Measurements from ENCODE around the gene NRXN3.

The NRXN3 gene

DNA sequence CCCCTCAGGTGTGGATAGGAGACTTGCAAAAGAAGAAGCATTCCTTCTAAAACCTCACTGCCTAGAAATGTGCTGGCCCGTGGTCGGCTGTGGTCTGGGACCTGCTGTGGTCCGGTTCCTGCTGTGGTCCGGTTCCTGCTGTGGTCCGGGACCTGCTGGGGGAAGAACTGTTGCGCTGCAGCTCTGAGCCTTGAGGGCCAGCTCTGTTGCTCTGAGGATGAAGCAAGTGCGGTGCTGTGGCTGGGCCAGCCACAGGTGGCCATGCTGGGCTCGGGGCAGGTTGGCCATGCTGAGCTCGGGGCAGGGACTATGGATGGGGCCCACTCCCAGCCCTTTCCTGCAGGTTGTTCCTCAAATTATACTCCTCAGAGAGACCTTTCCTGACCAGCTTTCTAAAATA, 5.2 kb downstream of the NRXN3 start:
- DNase-seq = no peak

- DNase-seq = no peak
Observed at GRCh38 chr14:78178071-78178470, 7.9 kb downstream of the NRXN3 start.

DNA sequence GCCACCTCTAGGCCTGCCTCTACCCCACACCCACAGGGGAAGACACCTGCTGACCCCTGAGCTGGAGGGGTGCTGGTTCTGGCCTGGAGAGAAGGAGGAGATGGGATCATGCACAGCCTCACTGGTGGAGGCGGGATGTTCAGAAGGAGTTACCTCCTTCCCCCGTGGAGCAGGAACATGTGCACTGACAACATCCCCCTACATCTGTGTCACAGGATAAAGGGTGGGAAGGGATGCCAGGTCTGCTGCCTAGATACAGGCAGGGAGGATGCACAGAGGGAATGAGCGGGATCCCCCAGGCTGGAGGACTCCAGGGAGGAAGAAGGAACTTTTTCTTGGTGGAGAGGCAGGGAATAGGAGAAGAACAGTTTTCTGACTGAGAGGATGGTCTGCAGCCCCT, 8.8 kb downstream of the NRXN3 start:
- DNase-seq = no peak

GRCh38 chr14:78181270-78181669, 11.1 kb downstream of the NRXN3 start:
- no peak for DNase-seq

GRCh38 chr14:78182722-78183121, 12.5 kb downstream of the NRXN3 start:
- no peak for DNase-seq

DNA sequence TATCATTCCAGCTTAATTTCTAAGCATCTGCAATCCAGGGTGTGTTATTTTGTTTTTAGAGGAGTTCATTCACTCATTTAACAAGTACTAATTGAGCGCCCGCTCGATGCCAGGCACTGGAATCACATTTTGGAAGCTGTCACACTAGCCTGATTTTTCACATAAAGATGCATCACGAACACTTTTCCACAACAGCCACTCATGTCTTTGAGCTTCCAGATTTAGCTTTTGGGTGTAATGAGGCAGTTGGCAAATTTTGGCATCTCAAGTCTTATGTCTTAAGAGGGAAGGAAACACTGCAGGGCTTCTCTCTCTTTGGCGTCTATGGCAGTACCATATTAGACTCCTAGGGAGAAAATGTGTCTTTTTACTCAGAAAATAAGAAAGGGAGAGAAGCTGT, 14.0 kb downstream of the NRXN3 start:
- DNase-seq = no peak

DNA sequence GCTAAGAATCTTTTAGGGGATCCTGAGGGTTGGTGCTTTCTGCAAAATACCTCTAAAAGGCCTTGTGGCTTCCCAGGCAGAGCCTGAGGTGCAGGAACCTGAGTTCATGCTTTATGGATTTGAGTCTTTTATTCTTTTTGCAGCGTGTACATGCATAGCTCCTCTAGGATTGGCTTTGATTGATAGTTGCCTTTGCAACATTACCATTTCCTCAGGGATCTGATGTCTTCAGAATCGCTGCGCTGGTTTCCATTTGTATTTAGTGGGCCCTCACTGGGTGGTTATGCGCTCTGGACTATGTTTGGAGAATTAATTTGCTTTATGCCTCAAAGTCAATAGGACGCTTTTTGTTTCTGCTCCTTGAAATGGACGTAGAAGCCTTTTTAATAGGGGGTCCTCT, 16.1 kb downstream of the NRXN3 start:
- DNase-seq = no peak

DNA sequence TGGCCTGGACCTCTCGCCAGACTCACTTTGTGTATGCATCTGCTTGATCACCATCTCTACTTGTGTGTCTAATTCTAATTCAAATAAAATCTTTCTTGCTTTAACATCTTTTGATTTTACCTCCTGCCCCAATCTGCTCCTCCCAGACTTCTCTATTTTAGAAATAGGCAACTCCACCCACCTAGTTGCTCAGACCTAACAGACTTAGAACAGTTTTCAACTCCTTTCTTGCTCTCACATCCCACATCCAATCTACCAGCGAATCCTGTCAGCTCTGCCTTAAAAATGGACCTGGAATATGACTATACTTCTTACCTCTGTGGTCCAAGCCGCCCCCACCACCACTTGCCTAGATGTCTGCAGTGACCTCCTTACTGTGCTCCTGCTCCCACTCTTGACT, 18.7 kb downstream of the NRXN3 start:
- no peak for DNase-seq

- DNase-seq = no peak
Observed at GRCh38 chr14:78195431-78195830, 25.3 kb downstream of the NRXN3 start.

DNA sequence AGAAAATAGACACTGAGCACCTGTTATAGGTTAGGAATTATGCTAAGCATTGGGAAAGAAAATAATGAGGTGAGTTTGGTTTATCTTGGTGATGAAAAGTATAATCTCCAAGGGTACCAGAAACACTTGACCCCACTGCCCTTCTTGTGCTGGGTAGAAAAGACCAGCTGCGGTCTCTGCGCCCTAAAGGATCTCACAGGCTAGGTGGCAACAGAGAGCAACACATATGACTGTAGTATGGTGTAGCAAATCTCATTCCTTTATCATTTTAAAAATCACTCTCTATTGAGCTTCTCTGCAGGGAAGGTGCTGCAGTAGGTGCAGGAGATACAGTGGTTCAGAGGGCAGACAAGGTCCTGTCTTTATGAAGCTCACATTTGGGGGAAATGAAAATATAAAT, 26.1 kb downstream of the NRXN3 start:
- DNase-seq = no peak

DNA sequence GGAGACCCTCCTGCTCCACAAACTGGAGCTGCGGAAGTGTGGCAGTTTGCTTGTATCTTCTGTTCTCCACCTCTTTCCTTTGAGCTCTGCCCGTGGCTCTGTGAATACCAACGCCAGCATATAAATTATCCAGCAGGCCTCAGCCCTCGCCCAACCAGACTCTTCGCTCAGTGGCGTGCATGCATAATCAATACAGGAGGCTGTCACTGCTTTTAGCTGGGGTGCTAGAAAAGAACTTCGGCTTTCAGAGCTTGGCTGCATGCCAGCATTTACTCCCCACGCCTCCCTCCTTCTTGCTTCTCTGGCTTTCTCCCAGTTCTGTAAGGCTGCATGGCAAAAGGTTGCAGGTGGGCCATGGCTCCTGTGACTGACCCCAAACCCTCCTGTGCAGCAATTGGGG, 26.9 kb downstream of the NRXN3 start:
- DNase-seq = no peak

GRCh38 chr14:78202163-78202562, 32.0 kb downstream of the NRXN3 start:
- DNase-seq = no peak

GRCh38 chr14:78202976-78203375, 32.8 kb downstream of the NRXN3 start:
- peak; percentile 92 for DNase-seq

DNA sequence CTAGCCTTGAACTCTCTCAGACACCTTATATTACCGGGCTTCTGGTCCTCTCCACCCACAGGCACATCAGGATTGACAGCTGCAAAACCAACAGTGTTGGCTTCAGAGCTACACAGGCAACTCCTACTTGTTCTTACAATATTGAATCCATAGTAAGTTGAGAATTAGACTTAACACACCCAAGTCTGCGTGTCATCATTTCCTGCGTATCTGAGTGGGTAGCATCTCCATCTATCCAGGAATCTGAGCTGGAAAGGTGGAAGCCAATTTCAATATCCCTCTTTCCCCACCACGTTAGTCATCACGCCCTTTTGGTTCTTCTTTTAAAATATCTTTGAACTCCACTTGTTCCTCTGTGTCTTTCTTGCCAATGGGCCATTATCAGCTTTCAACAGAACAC, 37.2 kb downstream of the NRXN3 start:
- DNase-seq = no peak

GRCh38 chr14:78220273-78220672, 50.1 kb downstream of the NRXN3 start:
- DNase-seq = no peak

DNA sequence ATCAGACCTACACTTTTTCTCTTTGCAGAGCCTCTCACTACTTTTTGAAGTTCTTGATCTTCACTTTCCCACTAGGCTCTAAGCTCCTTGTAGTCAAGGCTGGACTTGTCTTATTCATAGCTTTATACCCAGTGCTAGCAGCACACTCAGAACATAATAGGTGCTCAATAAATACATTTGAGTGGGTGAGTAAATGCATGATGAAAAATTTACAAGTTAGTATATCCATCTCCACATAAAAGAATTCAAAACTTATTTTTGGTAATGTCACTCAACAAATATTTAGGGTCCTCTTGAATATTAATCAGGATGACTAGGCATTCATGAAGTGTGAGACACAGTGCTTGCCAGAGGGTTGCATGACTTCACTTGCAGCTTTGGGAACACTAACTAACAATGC, 52.6 kb downstream of the NRXN3 start:
- DNase-seq = no peak

DNA sequence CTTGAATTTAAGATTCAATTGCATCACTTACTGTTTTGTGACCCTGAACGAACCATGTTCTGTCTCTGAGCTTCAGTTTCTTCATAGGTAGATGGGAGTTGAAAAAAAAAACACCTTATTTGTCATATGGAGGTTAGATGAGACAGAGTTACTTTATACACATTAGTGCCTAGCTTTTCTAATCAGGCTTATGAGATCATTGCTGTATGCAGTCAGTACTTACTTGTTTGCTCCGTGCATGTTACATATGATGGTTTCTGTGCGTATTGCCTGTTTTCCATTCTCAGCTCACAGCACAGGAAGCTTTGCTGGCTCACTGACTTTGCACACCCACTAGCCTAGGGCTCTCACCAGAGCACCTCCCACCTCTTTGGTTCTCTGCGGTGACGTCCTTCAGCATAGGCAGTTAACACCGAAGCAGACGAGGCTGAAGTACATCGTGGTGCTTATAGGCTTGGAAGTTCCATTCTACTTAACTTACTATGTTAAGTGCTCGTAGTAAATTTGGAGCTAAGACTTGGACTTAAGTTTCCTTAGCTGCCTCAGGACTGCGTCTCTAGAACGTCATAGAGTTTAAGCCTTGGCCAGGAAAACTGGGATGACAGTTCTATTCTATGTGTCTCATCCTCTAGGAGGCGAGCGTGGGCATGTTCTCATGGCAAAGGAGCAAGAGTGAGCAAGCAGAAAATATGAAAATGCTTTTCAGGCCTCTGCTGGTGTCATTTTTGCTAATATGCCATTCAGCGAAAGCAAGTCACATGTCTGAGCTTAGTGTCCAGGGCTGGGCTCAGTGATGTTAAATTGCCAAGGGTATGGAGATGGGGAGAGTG, 57.3 kb downstream of the NRXN3 start:
- peak; percentile 32 for DNase-seq

DNA sequence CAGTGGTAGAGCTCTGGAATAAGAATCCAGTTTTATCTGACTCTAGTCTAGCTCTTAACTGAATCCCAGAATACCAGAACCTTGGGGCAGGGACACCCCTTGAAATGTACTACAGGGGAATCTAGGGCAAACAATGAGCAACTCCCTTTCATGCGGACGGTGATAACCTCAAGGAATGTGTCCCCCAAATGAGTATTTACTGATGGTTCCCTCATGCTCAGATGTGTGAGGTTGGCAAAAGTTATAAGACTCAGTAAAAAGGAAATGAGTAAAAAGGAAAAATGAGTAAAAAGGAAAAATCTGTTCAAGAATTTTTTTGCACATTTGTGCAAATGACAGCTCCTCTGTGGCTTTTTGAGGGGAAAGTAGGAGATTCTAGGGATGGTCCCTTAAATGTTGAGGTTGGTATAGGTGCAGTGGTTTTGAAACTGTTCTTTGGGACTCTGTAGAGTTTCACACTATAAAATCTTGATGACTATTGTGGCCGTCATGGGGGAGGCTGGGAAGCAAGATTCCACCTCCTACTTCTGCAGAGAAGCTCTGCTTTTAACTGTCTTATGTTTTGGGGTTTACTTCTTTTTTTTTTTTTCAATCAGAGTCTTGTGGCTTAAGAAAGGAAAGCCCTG, 58.6 kb downstream of the NRXN3 start:
- DNase-seq = no peak

- DNase-seq = peak; percentile 53
Observed at GRCh38 chr14:78232231-78233000, 62.2 kb downstream of the NRXN3 start.

DNA sequence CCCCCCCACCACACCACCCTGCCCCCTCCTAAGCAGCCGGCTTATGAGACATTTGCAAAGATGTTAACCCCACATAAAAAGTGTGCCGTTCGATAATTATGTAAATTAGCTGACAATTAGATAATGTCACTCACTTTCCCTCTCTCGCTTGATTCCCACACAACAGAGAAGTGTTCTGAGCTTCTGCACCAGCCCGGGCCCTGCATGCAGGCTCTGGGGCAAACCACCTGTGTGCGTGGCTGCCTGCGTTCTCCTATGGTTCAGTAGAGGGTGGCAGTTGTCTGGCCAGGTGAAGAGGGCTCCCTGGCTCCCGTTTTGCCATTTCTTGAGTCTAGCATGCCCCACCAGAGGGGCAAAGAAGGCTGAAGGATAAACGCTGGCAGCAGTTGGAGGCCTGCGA, 68.0 kb downstream of the NRXN3 start:
- no peak for DNase-seq

DNA sequence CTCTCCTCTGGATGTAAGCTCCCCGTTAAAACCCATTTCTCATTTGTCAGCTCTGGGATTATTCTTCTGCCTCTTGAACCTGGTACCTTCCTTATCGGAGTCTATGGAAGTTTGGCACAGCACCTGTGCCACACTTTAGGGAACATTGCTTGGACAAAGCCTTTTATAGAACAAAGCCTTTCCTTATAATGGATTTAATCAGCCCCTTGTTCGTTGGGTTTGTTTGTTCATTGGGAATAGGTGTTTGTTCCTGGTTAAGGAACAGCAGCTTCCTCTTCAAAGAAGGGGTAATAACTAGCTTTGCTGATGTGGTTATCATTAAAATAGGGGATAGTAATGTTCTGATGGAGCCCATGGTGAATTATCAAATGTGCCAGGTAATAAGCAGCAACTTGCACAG, 70.4 kb downstream of the NRXN3 start:
- no peak for DNase-seq

DNA sequence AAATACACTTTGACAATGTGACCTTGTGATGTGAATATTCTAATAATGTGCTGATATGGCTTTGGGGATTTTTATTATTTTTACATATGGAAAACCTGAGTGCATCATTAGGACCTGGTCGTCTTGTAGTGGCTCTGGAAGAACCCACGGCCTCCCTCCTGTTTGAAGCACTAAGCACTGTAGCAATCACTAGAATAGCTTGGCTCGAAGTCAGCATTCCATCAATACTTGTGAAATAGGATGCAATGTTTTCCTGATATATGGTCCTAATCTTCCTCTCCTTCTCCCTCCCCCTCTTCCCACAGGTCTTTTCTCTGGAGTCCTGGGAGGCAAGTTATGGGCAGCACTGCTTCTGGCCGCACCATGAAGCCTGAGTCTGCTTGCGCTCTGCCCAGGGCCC, 71.9 kb downstream of the NRXN3 start:
- no peak for DNase-seq

- no peak for DNase-seq
Observed at GRCh38 chr14:78243187-78243586, 73.0 kb downstream of the NRXN3 start.

DNA sequence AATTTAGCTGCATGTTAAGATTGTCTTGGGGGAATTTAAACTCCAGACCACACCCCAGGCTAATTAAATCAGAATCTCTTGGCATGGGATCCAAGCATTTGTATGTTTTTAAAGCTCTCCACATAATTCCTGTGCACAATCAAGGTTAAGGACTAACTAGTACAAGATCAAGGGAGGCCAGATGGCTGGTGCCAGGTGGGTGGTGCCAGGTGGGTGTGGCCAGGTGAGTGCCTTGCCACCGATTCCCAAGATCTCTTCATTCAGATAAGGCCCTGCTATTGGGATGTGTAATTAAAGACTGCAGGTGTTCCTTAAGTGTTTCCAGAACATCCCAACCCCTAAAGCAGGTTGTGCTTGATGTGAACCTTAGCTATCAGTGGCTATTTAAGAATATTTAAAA, 75.1 kb downstream of the NRXN3 start:
- DNase-seq = no peak

All from NCI-H1436 (cell line).